CD4-positive, alpha-beta T cell treated with Interleukin-15 for 4 hours (primary cell): ENCODE data around the gene RAD51B.

Experiments
- DNase-seq: peaks from one replicate; pipeline ENCODE4 v3.0.0-alpha.2; 2020; ENCODE audit warnings: low spot score

Gene RAD51B

GRCh38 chr14:68363843-68364767 is 544.5 kb downstream of the RAD51B start:
- no peak for DNase-seq

- DNase-seq: no peak
These were observed 545.2 kb downstream of the RAD51B start for GRCh38 chr14:68364792-68365192.

GRCh38 chr14:68365228-68365627 is 545.6 kb downstream of the RAD51B start:
- DNase-seq: no peak

GRCh38 chr14:68366656-68367055 is 547.1 kb downstream of the RAD51B start:
- DNase-seq: no peak

GRCh38 chr14:68367536-68367935 is 548.0 kb downstream of the RAD51B start:
- DNase-seq: no peak

GRCh38 chr14:68368850-68369249 is 549.3 kb downstream of the RAD51B start:
- DNase-seq: peak; percentile 36

GRCh38 chr14:68369281-68370056 is 549.9 kb downstream of the RAD51B start:
- DNase-seq: no peak

GRCh38 chr14:68370057-68370360 is 550.4 kb downstream of the RAD51B start:
- DNase-seq: no peak

- DNase-seq: no peak
These were observed 552.8 kb downstream of the RAD51B start for GRCh38 chr14:68372368-68372767.

- DNase-seq: no peak
These were observed 553.6 kb downstream of the RAD51B start for GRCh38 chr14:68373124-68373646.

GRCh38 chr14:68373847-68374444 is 554.4 kb downstream of the RAD51B start:
- no peak for DNase-seq

GRCh38 chr14:68374682-68375081 is 555.1 kb downstream of the RAD51B start:
- DNase-seq: no peak

GRCh38 chr14:68375376-68375775 is 555.8 kb downstream of the RAD51B start:
- no peak for DNase-seq

GRCh38 chr14:68376067-68376779 is 556.6 kb downstream of the RAD51B start:
- no peak for DNase-seq

- DNase-seq: no peak
These were observed 557.4 kb downstream of the RAD51B start for GRCh38 chr14:68377006-68377405.

GRCh38 chr14:68377459-68377858 is 557.9 kb downstream of the RAD51B start:
- DNase-seq: no peak

- peak; percentile 53 for DNase-seq
These were observed 560.1 kb downstream of the RAD51B start for GRCh38 chr14:68379510-68380328.

- DNase-seq: no peak
These were observed 560.8 kb downstream of the RAD51B start for GRCh38 chr14:68380329-68380741.

GRCh38 chr14:68384335-68384734 is 564.8 kb downstream of the RAD51B start:
- no peak for DNase-seq

- no peak for DNase-seq
These were observed 565.3 kb downstream of the RAD51B start for GRCh38 chr14:68384881-68385280.

GRCh38 chr14:68386446-68386845 is 566.9 kb downstream of the RAD51B start:
- DNase-seq: no peak
